ENCODE results near the gene MCU. TPM values are rescaled to one million over a fixed set of nuclear protein-coding genes. Genes with fewer than 3 reads are reported as not detected.
A peak's percentile ranks its signal among the peaks of the same experiment; 100 is the strongest.

Gene MCU
- total RNA-seq, 1 donor from 2014 or later: 22.0 TPM

DNA sequence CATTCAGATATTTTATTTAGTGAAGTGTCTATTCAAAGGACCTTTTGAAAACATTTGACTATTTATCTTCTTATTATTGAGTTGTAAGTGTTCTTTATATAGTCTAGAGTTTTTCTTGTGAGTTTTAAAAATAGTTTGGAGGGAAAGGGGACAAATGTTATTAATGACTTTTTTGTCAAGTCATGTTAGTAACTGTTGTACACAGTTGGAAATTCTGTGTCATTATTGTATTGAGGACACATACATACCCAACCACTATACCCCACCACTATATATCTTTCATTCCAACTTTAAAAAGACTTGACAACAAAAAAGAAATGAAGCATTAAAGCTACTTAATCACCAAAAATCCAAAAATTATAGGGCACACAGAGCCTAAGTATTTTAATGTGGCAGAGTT, 148.4 kb downstream of the MCU start:
- DNase-seq (ENCODE audit: low read depth in 2 of 2): no peak

DNA sequence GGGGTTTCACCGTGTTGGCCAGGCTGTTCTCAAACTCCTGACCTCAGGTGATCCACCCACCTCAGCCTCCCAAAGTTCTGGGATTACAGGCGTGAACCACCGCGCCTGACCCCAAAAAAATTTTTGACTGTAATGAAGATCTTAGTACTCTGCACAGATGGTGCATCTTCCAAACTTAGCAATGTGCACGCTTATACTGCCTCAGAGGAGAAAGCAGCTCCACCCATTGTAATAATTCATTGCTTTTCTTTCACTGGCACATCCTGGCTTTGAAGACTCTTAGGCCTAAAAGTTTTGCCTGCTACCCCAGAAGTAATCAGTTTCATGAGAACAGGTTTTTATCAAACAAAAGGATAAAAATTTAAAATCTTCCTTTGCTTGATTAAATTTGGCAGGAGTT, 149.5 kb downstream of the MCU start:
- DNase-seq (ENCODE audit: low read depth in 2 of 2): no peak

DNA sequence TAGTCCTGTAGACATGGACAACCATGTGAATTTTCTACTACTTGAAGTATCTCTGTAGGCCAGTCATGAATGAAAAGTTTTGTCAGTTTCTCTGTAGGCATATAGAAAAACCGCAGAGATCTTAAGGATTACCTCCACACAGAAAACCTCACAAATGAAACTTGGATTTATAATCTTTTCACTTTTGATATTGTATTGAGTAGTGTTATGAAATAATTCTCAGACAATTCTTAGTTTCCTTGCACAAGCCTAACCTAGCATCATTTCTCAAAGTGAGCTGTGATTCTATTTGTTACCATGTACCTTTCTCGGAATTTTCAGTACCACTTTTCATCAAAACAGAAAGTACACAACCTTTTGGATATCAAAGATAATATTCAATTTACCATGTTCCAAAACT, 150.2 kb downstream of the MCU start:
- DNase-seq (ENCODE audit: low read depth in 2 of 2): no peak

DNA sequence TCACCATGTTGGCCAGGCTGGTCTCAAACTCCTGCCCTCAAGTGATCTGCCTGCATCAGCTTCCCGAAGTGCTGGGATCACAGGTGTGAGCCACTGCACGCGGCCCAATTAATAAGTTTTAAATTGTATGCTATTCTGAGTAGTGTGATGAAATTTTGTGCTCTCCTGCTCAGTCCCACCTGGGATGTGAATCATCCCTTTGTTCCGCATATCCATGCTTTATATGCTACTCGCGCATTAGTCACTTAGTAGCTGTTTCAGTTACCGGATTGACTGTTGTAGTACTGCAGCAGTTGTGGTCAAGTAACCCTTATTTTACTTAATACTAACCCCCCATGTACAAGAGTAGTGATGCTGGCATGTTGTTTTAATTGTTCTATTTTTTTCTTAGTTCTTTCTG, 154.3 kb downstream of the MCU start:
- DNase-seq (ENCODE audit: low read depth in 2 of 2): peak; percentile 64 to 85

DNA sequence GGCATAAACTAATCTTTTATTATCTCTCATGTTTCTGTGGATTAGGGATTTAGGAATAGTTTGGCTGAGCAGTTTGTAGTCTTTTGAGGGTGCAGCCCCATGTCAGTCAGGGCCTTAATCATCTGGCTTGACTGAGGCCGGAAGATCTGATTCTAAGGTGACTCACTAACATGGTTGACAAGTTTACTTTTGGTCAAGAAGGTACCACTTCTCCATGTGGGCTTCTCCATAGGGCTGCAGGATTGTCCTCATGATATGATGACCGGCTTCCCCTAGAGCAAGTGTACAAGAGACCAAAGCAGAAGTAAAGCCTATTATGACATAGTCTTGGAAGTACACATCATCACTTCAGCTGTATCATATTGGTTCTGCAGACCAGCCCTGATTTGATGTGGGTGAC, 155.7 kb downstream of the MCU start:
- peak in 1 of 2 donors; percentile 64 for DNase-seq (ENCODE audit: low read depth in 2 of 2)

DNA sequence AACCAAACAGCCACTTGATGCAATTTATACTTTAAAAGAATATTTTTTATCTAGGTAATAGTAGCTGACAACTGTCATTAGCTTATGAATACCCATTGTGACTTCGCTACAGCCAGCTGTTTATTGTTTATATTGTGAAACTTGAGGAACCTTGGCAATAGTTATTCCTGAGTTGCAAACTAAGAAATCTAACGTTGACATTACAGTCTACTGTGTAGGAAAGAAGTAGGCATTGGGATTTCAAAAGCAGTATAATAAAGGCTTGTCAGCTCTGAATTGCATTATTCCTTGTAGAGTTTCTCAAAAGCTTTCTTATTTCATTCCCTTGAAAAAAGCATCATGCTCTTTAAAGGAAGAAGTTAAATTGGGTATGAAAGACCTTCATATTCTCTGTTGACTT, 158.9 kb downstream of the MCU start:
- DNase-seq (ENCODE audit: low read depth in 2 of 2): no peak

DNA sequence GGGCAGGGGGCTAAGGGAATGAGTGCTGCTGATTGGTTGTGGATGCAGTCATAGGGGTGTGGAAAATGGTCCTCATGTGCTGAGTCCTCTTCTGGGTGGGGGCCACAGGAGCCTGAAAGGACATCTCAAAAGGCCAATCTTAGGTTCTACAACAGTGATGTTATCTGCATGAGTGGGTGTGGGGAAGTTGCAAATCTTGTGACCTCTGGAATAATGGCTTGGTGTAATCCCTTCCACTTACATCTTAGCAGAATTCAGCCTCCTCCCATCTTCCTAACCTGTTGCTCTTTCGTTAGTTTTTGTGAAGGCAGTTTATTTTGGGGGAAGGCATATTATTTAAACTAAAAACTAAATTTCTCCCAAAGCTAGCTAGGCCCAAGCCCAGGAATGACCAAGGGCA, 159.6 kb downstream of the MCU start:
- no peak for DNase-seq (ENCODE audit: low read depth in 2 of 2)

DNA sequence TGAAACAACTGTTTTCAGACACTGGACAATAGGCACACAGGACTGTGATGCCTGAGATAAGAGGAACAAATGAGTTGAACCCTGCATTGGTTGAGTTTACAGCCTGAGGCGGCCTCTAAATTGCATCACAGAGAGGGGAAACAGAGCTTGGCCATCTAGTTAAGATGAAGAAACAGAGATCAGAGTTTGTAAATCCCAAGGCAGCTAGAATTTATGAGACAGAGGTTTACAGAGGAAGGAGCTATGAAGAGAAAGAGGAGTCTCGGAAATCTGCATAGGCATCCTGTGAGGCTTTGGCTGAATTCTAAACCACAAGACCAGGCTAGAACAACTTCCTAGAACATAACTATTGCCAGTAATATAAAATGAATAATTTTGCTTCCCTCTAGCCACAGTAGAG, 160.6 kb downstream of the MCU start:
- DNase-seq (ENCODE audit: low read depth in 2 of 2): no peak

DNA sequence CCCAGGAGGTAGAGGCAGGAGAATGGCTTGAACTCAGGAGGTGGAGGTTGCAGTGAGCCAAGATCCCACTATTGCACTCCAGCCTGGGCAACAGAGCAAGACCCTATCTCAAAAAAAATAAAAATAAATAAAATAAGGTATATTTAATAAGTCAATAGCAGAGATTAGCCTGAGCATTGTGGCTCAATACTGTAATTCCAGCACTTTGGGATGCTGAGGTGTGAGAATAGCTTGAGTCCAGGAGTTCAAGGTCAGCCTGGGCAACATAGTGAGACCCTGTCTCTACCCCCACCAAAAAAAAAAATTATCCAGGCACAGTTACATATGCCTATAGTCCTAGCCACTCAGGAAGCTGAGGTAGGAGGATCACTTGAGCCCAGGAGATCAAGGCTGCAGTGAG, 163.2 kb downstream of the MCU start:
- no peak for DNase-seq (ENCODE audit: low read depth in 2 of 2)

DNA sequence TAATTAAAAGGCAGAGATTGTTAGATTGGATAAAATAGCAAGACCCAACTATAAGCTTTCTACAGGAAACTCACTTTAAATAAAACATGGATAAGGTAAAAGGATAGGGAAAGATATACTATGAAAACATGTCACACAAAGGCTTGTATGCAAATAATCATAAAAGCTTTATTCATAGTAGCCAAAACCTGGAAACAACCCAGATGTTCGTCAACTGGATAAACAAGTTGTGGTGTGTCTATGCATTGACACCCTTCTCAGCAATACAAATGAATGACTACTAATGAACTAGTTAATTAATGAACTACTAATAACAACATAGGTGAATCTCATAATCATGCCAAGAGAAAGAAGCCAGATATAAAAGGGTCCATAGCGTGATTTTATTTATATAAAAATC, 163.8 kb downstream of the MCU start:
- no peak for DNase-seq (ENCODE audit: low read depth in 2 of 2)

DNA sequence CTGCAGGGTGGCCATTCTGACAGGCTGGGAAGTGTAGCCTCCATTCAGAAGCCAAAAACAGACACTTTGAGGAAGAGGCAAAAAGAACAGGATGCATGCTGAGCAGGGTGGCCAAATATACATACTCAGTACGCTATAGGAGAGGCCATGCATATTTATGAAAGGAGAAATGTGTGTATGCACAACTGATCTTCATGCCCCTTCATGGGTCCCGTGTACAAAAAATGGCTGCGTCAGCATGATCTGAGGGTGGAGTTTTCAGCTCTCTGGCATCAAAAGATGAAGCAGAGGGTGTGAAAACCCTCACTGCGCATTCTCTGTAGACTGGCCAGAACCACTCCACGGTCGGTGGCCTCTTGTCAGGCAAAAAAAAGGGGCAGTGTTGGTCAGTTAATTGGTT, 166.1 kb downstream of the MCU start:
- no peak for DNase-seq (ENCODE audit: low read depth in 2 of 2)

DNA sequence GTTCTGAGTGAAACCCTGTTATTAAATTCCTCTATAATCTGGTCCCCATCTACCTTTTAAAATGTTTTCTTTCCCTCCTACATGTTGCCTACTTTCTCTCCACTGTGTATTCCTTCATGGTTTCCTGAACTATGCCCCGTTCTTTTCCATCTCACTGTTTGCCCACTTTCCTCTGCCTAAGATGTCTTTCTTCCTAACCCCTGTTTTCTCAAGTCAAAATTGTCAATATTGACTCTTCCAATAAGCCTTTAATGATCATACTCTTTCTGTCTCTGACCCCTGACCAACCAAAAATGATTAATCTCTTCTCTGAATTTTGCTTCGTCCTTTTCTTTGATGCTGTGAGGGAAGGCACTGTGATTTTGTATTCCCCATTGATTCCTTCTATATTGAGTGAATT, 171.0 kb downstream of the MCU start:
- no peak for DNase-seq (ENCODE audit: low read depth in 2 of 2)

DNA sequence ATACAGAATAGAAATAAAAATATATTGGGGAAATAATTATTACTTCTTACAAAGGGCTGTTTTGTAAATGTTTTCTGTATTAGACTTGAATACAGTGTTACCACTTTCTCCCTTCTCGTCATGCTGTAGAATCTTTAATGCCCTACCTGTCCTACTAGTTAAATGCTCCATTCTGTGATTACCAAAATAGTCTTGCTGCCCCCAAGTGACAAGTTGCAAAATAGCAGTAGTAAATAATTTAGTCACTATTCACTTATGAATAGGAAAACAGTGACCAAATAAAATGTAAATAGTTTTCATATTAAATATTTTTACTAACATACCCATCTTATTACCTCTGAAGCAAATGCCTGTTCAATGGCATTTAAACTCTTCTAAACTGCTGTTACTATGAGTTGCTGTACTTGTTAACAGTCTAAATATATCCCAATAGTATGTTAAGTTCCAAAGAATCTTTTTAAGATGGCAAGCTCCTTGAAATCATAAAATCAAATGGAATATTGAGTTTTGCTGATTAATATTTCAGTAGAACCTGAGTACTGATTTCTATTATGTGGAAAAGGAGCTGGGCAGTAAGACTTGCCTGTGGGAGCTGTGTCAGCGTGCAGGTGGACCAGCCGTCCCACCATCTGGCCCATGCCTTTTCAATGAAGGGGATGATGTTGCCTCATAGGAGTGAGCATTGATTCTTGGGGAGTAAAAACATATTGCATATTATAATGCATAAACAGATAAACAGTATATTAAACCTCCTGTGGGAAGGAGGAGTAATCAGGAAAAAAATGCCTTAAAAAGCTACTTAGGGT, 183.5 kb downstream of the MCU start:
- DNase-seq (ENCODE audit: low read depth in 2 of 2): peak; percentile 54 to 66

DNA sequence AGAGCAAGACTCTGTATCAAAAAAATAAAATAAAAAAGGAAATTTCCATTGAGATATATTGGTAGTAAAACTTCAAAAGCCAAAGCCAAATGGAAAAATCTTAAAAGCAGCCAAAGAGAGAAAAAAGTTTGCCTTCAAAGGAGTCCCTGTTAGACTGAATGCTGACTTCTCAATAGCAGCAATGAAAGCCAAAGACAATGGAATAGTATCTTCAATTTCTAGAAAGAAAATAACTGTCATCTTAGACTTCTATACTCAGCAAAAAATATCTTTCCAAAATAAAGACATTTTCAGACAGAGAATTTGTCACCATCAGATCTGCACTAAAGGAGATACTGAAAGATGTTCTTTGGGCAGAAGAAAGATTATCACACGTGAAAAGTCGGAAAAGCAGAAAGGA, 187.3 kb downstream of the MCU start:
- no peak for DNase-seq (ENCODE audit: low read depth in 2 of 2)

DNA sequence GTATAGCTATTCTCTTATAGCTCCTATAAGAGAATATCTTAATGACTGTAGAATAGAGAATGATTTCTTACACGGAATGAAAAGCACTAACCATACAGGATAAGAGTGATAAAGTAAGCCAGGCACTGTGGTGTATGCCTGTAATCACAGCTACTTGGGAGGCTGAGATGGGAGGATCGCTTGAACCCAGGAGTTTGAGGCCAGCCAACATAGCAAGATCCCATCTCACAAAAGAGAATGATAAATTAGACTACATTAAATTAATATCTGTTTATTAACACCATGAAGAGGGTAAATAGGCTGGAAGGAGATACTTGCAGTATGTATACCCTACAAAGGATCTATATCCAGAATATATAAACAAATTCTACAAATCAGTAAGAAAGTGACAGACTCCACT, 189.3 kb downstream of the MCU start:
- no peak for DNase-seq (ENCODE audit: low read depth in 2 of 2)

DNA sequence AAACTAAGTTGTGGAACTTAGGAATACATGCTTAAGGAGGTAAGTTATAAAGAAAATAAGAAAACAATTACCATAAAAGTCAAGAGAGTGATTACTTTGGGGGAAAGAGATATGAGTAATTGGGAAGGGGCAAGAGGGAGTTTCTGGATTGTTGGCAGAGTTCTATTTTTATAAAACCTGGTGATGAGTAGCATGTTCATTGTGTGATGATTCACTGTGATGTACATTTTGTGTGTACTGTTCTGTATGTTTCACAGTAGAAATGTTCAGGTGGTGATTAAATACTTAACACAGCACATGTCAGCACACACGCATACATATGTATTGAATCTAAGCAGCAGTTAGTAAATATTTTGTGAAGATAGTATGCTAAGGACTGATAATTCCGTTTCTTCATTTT, 191.9 kb downstream of the MCU start:
- peak in 1 of 2 donors; percentile 2 for DNase-seq (ENCODE audit: low read depth in 2 of 2)

DNA sequence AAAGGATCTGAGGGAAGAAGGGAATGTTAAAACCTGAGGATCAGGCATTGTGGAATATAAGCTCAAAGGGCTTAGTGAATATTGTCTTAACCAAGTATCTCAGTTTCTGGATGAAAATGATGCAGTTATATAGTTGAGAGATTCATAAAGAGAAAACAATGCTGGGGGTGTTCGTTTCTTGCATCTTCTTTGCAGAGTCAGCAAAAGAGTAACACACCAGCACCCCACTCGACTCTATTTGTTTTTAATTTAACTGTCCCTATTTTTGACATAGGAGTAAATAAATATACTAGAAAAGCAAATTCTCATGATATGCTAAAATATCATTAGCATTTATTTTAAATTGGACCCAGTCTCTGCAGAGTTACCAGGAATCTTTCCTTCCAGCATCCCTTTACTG, 194.0 kb downstream of the MCU start:
- no peak for DNase-seq (ENCODE audit: low read depth in 2 of 2)

DNA sequence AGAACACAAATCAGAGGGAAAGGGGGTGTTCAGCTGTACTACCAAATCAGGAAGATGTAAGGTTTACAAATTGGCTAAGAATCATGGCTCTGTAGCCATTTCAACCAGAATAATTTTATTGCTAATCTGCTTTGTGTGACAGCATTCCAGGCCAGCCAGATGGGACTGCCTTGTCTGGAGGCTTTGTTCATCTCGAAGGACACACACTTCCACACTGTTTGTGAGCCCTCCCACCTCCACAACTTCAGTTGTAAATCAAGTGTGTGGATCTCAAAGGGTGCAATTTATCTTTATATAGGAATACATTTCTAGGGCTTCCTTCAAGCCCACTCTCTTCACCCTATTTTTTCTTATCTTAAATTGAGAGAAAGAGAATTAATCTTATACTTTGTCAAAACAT, 194.7 kb downstream of the MCU start:
- DNase-seq (ENCODE audit: low read depth in 2 of 2): peak in 1 of 2 donors; percentile 53

DNA sequence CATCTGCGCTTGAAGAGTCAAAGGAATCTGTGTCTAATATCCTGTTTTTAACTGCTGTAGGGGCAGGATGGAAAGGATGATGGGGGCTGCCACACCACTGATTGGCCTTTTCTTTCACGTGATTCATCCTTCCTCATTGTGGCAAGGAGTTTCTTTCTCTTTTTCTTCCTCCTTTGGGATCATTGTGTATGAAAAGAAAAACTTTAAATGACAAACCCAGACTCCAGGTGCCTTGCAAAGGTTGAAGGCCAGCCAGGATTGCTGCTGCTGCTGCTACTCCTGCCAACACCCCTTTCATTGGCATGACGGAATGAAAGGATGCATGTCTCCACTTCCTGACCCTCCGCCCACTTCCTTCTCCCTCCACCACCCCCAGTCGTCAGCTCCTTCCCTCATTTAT, 195.1 kb downstream of the MCU start:
- peak; percentile 74 to 82 for DNase-seq (ENCODE audit: low read depth in 2 of 2)

DNA sequence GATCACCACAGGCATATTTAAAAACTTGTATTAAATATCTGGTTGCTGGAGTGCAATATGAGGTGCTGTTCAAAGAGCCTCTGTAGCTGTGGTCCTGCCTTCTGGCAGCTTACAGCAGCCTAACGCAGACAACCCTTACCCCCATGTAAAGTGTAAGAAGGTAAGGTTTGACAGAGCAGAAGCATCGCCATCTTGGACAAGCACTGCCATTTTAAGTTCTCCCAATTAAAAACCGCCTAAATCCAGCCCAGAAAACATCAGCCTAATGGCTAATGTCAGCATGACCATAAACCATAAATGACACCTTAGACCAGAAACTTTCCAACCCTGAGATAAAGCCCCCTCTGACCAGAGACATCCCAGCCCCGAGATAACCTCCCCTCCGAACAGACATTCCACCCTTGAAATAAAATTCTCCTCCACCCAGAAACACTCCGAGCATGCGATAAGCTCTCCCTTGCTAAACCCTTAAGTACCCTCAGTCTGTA, 196.3 kb downstream of the MCU start:
- DNase-seq (ENCODE audit: low read depth in 2 of 2): peak in 1 of 2 donors; percentile 7

DNA sequence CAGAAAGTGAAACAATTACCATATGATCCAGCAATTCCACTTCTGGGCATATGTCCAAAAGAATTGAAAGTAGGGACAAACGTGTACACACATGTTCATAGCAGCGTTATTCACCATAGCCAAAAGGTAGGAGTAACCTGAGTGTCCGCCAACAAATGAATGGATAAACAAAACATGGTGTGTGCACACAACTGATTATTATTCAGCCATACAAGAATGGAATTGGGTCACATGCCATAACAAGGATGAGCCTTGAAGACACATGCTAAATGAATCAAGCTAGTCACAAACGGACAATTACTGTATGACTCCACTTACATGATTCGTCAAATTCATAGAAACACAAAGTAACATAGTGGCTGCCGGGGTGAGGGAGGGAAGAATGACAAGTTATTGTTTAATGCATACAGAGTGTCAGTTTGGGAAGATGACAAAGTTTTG, 197.5 kb downstream of the MCU start:
- peak; percentile 61 to 73 for DNase-seq (ENCODE audit: low read depth in 2 of 2)

DNA sequence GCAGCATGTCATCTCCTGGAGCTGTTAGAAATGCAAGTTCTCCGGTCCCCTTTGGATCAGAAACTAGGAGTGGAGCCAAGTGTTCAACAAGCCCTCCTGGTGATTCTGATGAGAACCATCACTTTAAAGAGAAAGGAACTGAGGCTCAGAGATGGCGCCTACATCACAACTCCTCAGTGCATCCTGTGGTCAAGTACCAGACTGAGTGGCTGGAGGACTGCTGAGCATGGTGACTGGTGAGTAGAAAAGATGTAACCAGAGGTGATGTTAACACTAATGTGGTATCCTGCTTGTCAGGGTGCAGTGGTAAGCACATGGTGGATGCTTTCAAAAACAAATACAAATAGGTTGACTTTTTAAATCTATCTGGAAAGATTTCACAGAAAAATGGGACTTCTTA, 198.1 kb downstream of the MCU start:
- DNase-seq (ENCODE audit: low read depth in 2 of 2): no peak

DNA sequence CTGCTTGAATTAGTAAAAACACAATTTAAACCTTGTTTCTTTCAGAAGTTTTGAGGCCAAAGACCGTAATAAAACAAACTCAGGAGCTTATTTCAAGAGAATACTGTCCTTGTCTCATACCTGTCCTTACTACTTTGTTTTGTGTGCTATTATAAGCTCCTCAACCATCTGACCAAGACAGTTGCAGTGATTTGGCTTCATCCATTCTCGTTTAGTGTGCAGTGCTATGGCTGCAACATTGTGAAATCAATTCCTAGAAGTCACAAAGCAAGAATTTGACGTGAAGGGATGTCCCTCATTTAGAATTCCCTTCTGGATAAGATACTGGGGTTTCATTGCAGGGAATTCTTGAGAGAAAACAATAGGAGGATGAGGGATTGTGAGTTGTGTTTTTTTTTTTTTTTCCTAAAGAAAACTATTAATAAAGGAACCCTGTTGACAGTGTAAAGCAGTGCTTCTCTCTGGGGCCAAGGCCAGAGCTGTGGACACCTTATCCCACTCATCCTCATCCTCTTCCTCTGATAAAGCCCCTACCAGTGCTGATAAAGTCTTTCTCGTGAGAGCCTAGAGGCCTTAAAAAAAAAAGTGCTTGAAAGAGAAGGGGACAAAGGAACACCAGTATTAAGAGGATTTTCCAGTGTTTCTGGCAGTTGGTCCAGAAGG, 201.3 kb downstream of the MCU start, which contains the start of gene OIT3:
OIT3 (plus strand) TSS at position 604 of the 663 bp plus-strand sequence. CDS start 60 bp downstream, outside the sequence.
- no peak for DNase-seq (ENCODE audit: low read depth in 2 of 2)

Measured in lung microvascular endothelial cell (primary cell).